Kidney (tissue), 14 donors: ENCODE measurements around the gene UBR3. TPM values are rescaled to one million over a fixed set of nuclear protein-coding genes. Genes with fewer than 3 reads are reported as not detected.

ENCODE experiments used
- DNase-seq, 5 donors: peaks; one replicate each; pipeline ENCODE4 v3.0.0-alpha.2; 2013 to 2020
- FAIRE-seq: peaks from 2 replicates; lab custom pipeline; 2012; peaks lifted over from hg19 to GRCh38; lab: Jason Lieb, UNC
- H3K27ac ChIP-seq, 2 donors: one replicate each; pipeline ENCODE4 v1.7.0; 2013; ENCODE audit warnings: low read depth in 2 of 2, low read length in 2 of 2, inconsistent platforms in 1 of 2
- H3K27me3 ChIP-seq: one replicate; pipeline ENCODE4 v1.7.1; 2013; ENCODE audit warnings: low read length, inconsistent platforms; ENCODE audit not compliant: control insufficient read depth, insufficient read depth
- H3K36me3 ChIP-seq, 3 donors: one replicate each; pipeline versions ENCODE4 v1.7.0 to v1.7.1; 2013; ENCODE audit warnings: low read length in 3 of 3, control low read depth in 1 of 3, inconsistent platforms in 1 of 3; ENCODE audit not compliant: insufficient read depth in 3 of 3, control insufficient read depth in 2 of 3
- H3K4me1 ChIP-seq, 3 donors: one replicate each; pipeline versions ENCODE4 v1.7.0 to v1.7.1; 2013; ENCODE audit warnings: low read length in 3 of 3, inconsistent platforms in 1 of 3, low read depth in 1 of 3; ENCODE audit not compliant: control insufficient read depth in 2 of 3, insufficient read depth in 2 of 3
- H3K4me3 ChIP-seq, 3 donors: one replicate each; pipeline versions ENCODE4 v1.7.0 to v1.8.1; 2013; ENCODE audit warnings: low read length in 3 of 3, control low read depth in 1 of 3, inconsistent platforms in 1 of 3
- H3K9ac ChIP-seq, 3 donors: one replicate each; pipeline versions ENCODE4 v1.7.0 to v1.7.1; 2013; ENCODE audit warnings: low read length in 3 of 3, control low read depth in 1 of 3, inconsistent platforms in 1 of 3
- H3K9me3 ChIP-seq, 3 donors: one replicate each; pipeline versions ENCODE4 v1.7.0 to v1.7.1; 2013; ENCODE audit warnings: low read length in 3 of 3, control low read depth in 1 of 3, inconsistent platforms in 1 of 3; ENCODE audit not compliant: control insufficient read depth in 2 of 3, insufficient read depth in 1 of 3
- intact Hi-C: fragments of 100-400 bp; cut with DNase I; formaldehyde crosslinking; loops from one replicate; pipeline ENCODE4 v1.11.1; 2022
- polyA plus RNA-seq: library from polyadenylated mRNA; stranded (reverse); fragments of 350-450 nt; fragmentation: Illumina TruSeq; extraction: RNeasy Lipid Tissue Mini Kit (QIAGEN cat#74804); gene quantifications from one replicate; pipeline ENCODE4 v1.2.3, GENCODE V29; 2014; ENCODE audit warnings: low read depth, low replicate concordance; ENCODE audit not compliant: insufficient read depth
- total RNA-seq: library from RNA; stranded (reverse); fragmentation: NEBNext Ultra II Directional; extraction: Animal tissue kit (Norgen Biotek cat#: 25700); gene quantifications from one replicate; pipeline ENCODE4 v1.2.1, GENCODE V29; 2021
- TF ChIP-seq, protein P1 (sequence below): IDR thresholded peaks from 3 replicates; pipeline ENCODE4 v1.5.1; 2012; ENCODE audit warnings: mild to moderate bottlenecking, moderate library complexity, borderline replicate concordance; ENCODE audit not compliant: insufficient read depth; ENCODE audit errors: extremely low read depth
- donor health status: control.
- donor health status: control.
- donor health status: control.
- donor health status: control.
- donor health status: control.
- donor health status: DM: yes; HTN: yes; CAD: no.
- donor health status: Normal renal cell carcinoma (clear cell type).

Gene UBR3
- total and polyA plus RNA-seq, 2 donors from 2014 or later = 10.2 to 41.0 TPM

DNA sequence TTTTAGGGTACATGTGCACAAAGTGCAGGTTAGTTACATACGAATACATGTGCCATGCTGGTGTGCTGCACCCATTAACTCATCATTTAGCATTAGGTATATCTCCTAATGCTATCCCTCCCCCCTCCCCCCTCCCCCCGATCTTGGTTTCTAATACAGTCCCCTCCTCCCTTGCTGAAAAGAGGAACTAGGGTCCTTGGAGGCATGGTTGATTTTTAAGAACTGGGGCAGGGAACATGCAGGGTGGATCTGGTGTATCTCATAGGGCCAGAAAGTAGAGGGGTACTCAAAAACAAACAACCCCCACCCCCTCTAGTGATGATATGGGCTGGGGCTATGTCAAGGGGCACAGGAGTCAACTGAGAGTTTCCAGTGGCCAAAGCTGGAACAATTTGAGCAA is 153.4 kb downstream of the UBR3 start:
- intact Hi-C loops = no loop called here
- H3K27me3 ChIP-seq = no peaks in the 10 kb centered on the region
- no peak overlapping the region for H3K9ac ChIP-seq
- peaks cover 0 to 11% (median 0%) of the 10 kb centered on the region in 3 donors for H3K9me3 ChIP-seq
- H3K36me3 ChIP-seq = peaks cover 0 to 5% (median 4%) of the 10 kb centered on the region in 3 donors
- H3K4me1 ChIP-seq = no peaks in the 10 kb centered on the region
- H3K27ac ChIP-seq = no peak overlapping the region
- TF ChIP-seq, protein P1, sequence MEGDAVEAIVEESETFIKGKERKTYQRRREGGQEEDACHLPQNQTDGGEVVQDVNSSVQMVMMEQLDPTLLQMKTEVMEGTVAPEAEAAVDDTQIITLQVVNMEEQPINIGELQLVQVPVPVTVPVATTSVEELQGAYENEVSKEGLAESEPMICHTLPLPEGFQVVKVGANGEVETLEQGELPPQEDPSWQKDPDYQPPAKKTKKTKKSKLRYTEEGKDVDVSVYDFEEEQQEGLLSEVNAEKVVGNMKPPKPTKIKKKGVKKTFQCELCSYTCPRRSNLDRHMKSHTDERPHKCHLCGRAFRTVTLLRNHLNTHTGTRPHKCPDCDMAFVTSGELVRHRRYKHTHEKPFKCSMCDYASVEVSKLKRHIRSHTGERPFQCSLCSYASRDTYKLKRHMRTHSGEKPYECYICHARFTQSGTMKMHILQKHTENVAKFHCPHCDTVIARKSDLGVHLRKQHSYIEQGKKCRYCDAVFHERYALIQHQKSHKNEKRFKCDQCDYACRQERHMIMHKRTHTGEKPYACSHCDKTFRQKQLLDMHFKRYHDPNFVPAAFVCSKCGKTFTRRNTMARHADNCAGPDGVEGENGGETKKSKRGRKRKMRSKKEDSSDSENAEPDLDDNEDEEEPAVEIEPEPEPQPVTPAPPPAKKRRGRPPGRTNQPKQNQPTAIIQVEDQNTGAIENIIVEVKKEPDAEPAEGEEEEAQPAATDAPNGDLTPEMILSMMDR = no peak
- FAIRE-seq = no peak
- no peak overlapping the region for H3K4me3 ChIP-seq
- DNase-seq = no peak

DNA sequence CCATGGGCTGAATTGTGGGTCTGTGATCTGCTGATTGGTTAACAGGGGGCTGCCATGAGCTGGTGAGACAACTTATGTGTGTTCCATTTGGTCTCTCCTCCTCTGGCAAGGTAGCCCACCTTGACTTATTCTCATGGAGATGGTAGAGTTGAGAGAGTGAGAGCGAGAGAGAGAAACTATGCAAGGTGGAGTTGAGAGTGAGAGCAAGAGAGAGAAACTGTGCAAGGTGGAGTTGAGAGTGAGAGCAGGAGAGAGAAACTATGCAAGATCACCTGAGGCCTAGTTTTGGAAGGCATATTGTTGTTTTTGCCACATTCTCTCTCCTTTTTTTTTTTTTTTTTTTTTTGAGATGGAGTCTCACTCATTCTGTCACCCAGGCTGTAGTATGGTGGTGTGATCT is 155.7 kb downstream of the UBR3 start:
- Histone ChIP-seq H3K27ac (no peak overlapping the region), H3K9ac (no peak overlapping the region), H3K9me3 (no peaks in the 10 kb centered on the region), H3K36me3 (peaks cover 0 to 2% (median 0%) of the 10 kb centered on the region in 3 donors), H3K4me1 (no peaks in the 10 kb centered on the region), H3K27me3 (no peaks in the 10 kb centered on the region), H3K4me3 (no peak overlapping the region)
- intact Hi-C loops = no loop called here
- FAIRE-seq (no peak), DNase-seq (no peak)
- TF ChIP-seq, protein P1 = no peak

DNA sequence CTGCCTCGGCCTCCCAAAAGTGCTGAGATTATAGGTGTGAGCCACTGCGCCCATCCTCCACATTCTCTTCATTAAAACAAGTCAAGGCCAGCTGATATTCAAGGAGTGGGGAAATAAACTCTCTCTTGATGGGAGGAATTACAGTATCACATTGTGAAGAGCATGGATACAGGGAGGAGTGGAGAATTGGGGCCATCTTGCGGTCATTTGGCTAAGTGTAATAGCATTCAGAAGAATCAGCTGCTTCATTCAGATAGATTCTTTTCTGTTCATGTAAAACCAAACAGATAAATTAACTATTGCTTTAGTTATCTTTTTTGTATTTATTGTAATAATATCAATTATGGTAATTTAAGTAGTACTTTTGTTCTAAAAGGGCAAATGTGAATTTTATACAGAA is 156.3 kb downstream of the UBR3 start:
- H3K4me3 ChIP-seq = no peak overlapping the region
- H3K9me3 ChIP-seq = no peaks in the 10 kb centered on the region
- intact Hi-C loops = no loop called here
- DNase-seq (no peak), FAIRE-seq (no peak)
- H3K36me3 ChIP-seq = peaks cover 0 to 2% (median 0%) of the 10 kb centered on the region in 3 donors
- no peak overlapping the region for H3K27ac ChIP-seq
- no peaks in the 10 kb centered on the region for H3K4me1 ChIP-seq
- TF ChIP-seq, protein P1 = no peak
- H3K9ac ChIP-seq = no peak overlapping the region
- no peaks in the 10 kb centered on the region for H3K27me3 ChIP-seq

DNA sequence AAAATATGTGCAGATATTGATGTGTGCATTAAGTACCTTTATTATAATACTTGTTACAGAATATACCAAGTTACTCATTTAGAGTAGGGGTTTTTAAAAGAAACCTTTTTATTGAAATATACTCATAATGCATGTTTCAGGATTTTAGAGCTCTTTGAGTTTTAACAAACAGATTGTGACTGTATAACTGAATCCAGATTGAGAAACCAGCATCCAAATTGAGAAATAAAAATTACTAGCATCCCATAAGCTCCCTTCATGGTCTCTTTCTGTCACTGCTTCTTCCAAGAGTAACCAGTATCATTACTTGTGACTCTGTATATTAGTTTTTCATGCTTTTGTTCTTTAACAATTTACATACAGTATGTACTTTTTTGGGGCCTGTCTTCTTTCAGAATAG is 156.9 kb downstream of the UBR3 start:
- intact Hi-C loops = no loop called here

More for the DNA sequence above, 156.9 kb downstream of the UBR3 start:
- no peak for DNase-seq
- TF ChIP-seq, protein P1 = no peak
- no peaks in the 10 kb centered on the region for H3K9me3 ChIP-seq
- H3K9ac ChIP-seq = no peak overlapping the region
- no peak overlapping the region for H3K27ac ChIP-seq
- no peak for FAIRE-seq
- H3K4me1 ChIP-seq = no peaks in the 10 kb centered on the region
- H3K27me3 ChIP-seq = no peaks in the 10 kb centered on the region
- no peak overlapping the region for H3K4me3 ChIP-seq
- peaks cover 0 to 2% (median 0%) of the 10 kb centered on the region in 3 donors for H3K36me3 ChIP-seq
